ENCODE data around the gene ADGRL3.
"Not testable (repeated sequence)": the region's sequence is repeated elsewhere in the genome, so short reads cannot be mapped to it uniquely, and the experiment has no call there.

ADGRL3 gene

DNA sequence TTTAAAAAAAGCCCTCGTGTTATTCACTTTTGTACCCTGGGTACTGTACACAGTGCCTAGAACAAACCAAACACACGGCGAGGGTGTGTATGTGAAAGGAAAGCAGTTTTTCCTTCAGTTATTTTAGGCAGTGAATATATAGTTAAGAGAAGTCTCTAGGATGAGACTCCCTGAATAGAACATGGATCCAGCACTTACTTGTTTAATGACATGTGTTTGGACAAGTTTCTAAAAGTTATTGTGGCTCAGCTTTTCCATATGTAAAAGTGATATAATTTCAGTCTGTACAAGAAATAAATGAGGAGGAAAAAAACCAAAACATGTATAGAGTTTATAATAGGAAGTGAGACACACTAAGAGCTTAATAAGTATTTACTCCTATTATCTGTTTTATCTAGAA is 273.2 kb downstream of the ADGRL3 start:
- H3K36me3 ChIP-seq (ENCODE audit: control insufficient read depth, insufficient read depth, low read length) = no peaks in the 10 kb centered on the region
- no peak overlapping the region for H3K27ac ChIP-seq (ENCODE audit: low read depth, low read length, severe bottlenecking)
- no peaks in the 10 kb centered on the region for H3K4me1 ChIP-seq (ENCODE audit: control insufficient read depth, insufficient read depth, low read length, poor library complexity, severe bottlenecking)
- H3K9me3 ChIP-seq (ENCODE audit: control insufficient read depth, low read length) = no peaks in the 10 kb centered on the region
- H3K4me3 ChIP-seq (ENCODE audit: extremely low read depth, insufficient read depth, low read length, poor library complexity, severe bottlenecking) = no peak overlapping the region
- WGBS, 2 experiments (ENCODE audit: insufficient coverage in 2 of 2) = 100% methylated on average over 1 of the region's 3 CpGs; no CpG with 5 or more reads in 1 of the 2 experiments

DNA sequence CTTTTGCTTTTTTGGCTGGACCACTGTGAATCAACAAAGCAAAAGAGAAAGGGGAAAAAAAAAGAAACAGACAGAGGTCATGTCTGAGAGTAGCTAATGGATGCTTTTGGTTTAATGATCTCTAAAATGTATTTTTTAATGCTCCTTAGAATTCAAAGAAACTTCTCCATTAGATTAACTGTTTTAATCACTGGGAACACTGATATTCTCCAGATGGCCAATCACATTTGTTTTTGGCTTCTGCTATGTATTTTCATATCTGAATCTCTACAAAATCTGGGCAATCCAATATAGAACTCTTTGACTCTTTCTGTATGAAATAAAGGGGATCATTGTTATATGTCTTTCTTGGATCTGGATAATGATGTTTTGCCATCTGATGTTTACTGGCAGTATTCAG is 278.2 kb downstream of the ADGRL3 start:
- no peaks in the 10 kb centered on the region for H3K4me1 ChIP-seq (ENCODE audit: control insufficient read depth, insufficient read depth, low read length, poor library complexity, severe bottlenecking)
- H3K36me3 ChIP-seq (ENCODE audit: control insufficient read depth, insufficient read depth, low read length) = no peaks in the 10 kb centered on the region
- H3K9me3 ChIP-seq (ENCODE audit: control insufficient read depth, low read length) = no peaks in the 10 kb centered on the region
- H3K27ac ChIP-seq (ENCODE audit: low read depth, low read length, severe bottlenecking) = no peak overlapping the region
- no peak overlapping the region for H3K4me3 ChIP-seq (ENCODE audit: extremely low read depth, insufficient read depth, low read length, poor library complexity, severe bottlenecking)

DNA sequence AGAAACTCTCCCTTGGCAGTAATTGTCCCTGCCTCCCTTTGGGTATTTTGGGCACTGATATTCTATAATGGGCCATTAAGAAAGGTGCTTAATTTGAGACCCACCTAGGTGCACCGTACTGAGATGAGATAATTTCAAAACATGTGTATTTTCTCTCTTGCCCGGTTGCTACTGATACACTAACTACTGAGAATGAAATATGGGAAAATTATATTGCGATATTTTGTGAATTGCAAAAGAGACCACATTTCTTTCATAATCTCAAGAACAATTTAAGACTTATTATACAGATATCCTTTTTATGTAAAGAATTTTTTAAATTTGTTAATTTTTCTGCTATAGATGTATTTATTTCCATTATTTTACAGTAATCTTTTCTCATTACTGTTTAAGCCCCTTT is 284.9 kb downstream of the ADGRL3 start:
- 100% methylated on average over 1 of the region's 3 CpGs; no CpG with 5 or more reads in 1 of the 2 experiments for WGBS, 2 experiments (ENCODE audit: insufficient coverage in 2 of 2)
- Histone ChIP-seq H3K4me3 (ENCODE audit: extremely low read depth, insufficient read depth, low read length, poor library complexity, severe bottlenecking) (no peak overlapping the region), H3K27ac (ENCODE audit: low read depth, low read length, severe bottlenecking) (no peak overlapping the region), H3K9me3 (ENCODE audit: control insufficient read depth, low read length) (no peaks in the 10 kb centered on the region), H3K4me1 (ENCODE audit: control insufficient read depth, insufficient read depth, low read length, poor library complexity, severe bottlenecking) (no peaks in the 10 kb centered on the region), H3K36me3 (ENCODE audit: control insufficient read depth, insufficient read depth, low read length) (no peaks in the 10 kb centered on the region)

DNA sequence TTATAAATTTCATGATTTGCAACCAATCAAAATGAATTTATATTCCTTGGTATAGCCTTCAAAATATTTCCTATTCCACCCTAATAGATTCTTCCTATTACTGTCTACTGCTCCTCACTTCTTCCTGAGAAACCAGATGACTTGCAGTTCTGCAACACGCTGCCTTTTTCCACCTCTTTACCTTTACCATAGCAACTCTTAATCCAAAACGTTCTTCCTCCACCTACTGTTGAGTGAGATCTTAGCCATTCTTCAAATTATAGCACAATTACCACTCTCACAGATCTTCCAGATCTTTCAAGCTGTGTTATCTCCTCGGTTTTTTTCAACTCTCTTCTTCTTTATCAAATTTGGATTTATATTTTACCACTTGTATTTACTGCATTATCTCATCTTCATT is 289.8 kb downstream of the ADGRL3 start:
- H3K36me3 ChIP-seq (ENCODE audit: control insufficient read depth, insufficient read depth, low read length) = no peaks in the 10 kb centered on the region
- no peak overlapping the region for H3K27ac ChIP-seq (ENCODE audit: low read depth, low read length, severe bottlenecking)
- 82 to 89% methylated on average over 2 of the region's 3 CpGs for WGBS, 2 experiments (ENCODE audit: insufficient coverage in 2 of 2)
- no peak overlapping the region for H3K4me3 ChIP-seq (ENCODE audit: extremely low read depth, insufficient read depth, low read length, poor library complexity, severe bottlenecking)
- no peaks in the 10 kb centered on the region for H3K9me3 ChIP-seq (ENCODE audit: control insufficient read depth, low read length)
- H3K4me1 ChIP-seq (ENCODE audit: control insufficient read depth, insufficient read depth, low read length, poor library complexity, severe bottlenecking) = no peaks in the 10 kb centered on the region

DNA sequence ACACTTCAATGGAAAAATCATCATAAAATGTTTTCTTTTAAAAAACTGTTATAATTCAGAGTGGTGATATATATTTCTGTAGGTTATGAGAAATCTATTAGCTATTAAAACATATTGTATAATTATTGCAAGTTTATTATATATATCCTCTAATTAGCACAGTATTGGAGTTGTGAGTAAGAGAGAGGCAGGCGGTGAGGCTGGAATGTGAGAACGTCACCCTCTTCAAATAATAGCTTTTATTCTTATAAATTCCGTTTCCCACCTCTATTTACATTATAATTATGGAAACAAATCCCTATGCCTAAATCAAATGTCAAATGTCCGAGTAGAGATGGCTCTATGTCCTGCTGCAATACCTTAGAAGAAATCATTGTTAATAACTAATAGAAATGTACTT is 292.9 kb downstream of the ADGRL3 start:
- WGBS, 2 experiments (ENCODE audit: insufficient coverage in 2 of 2) = no CpG with 5 or more reads among the region's 4 CpGs
- Histone ChIP-seq H3K27ac (ENCODE audit: low read depth, low read length, severe bottlenecking) (no peak overlapping the region), H3K9me3 (ENCODE audit: control insufficient read depth, low read length) (no peaks in the 10 kb centered on the region), H3K4me3 (ENCODE audit: extremely low read depth, insufficient read depth, low read length, poor library complexity, severe bottlenecking) (no peak overlapping the region), H3K36me3 (ENCODE audit: control insufficient read depth, insufficient read depth, low read length) (no peaks in the 10 kb centered on the region), H3K4me1 (ENCODE audit: control insufficient read depth, insufficient read depth, low read length, poor library complexity, severe bottlenecking) (no peaks in the 10 kb centered on the region)

DNA sequence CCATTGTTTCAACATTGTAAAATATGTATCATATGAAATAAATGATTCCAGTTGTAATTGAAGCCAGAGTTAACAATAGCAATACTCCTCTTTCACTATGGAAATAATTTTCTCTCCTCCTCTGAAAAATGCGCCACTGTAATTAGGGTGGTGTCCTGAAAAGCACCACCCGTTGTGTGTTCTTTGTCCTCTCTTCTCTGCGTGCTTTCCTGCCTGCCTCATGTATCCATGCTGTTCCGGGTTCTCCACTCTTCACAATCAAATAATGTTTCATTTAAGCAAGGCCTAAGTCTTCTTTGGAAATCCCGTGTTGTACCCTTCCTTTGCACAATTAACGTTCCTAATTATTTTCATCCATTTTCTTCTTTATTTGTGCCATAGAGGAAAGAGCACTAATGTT is 293.3 kb downstream of the ADGRL3 start:
- no peak overlapping the region for H3K4me3 ChIP-seq (ENCODE audit: extremely low read depth, insufficient read depth, low read length, poor library complexity, severe bottlenecking)
- H3K27ac ChIP-seq (ENCODE audit: low read depth, low read length, severe bottlenecking) = no peak overlapping the region
- no peaks in the 10 kb centered on the region for H3K9me3 ChIP-seq (ENCODE audit: control insufficient read depth, low read length)
- WGBS, 2 experiments (ENCODE audit: insufficient coverage in 2 of 2) = 33 to 43% methylated on average over 4 of the region's 6 CpGs
- no peaks in the 10 kb centered on the region for H3K4me1 ChIP-seq (ENCODE audit: control insufficient read depth, insufficient read depth, low read length, poor library complexity, severe bottlenecking)
- no peaks in the 10 kb centered on the region for H3K36me3 ChIP-seq (ENCODE audit: control insufficient read depth, insufficient read depth, low read length)

DNA sequence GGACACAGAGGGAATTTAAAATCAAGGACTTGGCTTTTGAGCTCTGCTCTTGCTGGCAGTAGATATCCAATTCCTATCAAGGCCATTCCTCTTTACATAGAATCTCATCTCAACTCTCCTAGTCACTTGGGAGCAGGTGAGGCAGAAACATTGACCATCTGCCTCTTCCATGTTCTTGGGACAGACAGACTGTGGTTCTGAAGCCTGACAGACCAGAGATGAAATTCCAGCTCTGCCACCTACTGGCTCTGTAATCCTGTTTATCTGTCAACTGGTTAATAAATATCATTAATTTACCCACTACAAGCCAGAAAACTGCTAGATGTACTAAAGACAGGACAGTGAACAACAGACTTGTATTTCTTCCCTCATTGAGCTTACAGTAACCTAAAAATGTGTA is 300.8 kb downstream of the ADGRL3 start:
- Histone ChIP-seq H3K27ac (ENCODE audit: low read depth, low read length, severe bottlenecking) (no peak overlapping the region), H3K9me3 (ENCODE audit: control insufficient read depth, low read length) (no peaks in the 10 kb centered on the region), H3K4me3 (ENCODE audit: extremely low read depth, insufficient read depth, low read length, poor library complexity, severe bottlenecking) (no peak overlapping the region), H3K36me3 (ENCODE audit: control insufficient read depth, insufficient read depth, low read length) (no peaks in the 10 kb centered on the region), H3K4me1 (ENCODE audit: control insufficient read depth, insufficient read depth, low read length, poor library complexity, severe bottlenecking) (no peaks in the 10 kb centered on the region)

DNA sequence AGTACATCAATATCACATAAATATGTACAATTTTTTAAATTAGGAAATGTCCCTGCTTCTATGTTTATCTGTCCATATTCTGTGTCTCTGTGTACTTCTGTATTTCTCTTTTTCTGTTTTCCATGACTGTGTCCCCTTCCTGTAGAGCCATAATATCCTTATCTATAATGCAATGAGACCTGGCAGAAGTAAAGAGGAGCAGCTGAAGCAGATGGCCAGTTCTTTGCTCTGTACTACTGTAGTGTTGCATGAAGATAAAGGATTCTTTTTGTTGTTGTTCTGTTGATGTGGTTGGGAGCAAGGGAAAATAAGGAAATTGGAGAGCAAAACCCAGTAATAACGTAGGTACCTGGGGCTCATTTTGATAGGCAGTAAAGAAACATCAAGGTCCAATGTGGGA is 301.7 kb downstream of the ADGRL3 start:
- H3K4me3 ChIP-seq (ENCODE audit: extremely low read depth, insufficient read depth, low read length, poor library complexity, severe bottlenecking) = no peak overlapping the region
- no peak overlapping the region for H3K27ac ChIP-seq (ENCODE audit: low read depth, low read length, severe bottlenecking)
- no peaks in the 10 kb centered on the region for H3K4me1 ChIP-seq (ENCODE audit: control insufficient read depth, insufficient read depth, low read length, poor library complexity, severe bottlenecking)
- WGBS, 2 experiments (ENCODE audit: insufficient coverage in 2 of 2) = 88 to 92% methylated on average over 1 of the region's 1 CpG
- no peaks in the 10 kb centered on the region for H3K9me3 ChIP-seq (ENCODE audit: control insufficient read depth, low read length)
- no peaks in the 10 kb centered on the region for H3K36me3 ChIP-seq (ENCODE audit: control insufficient read depth, insufficient read depth, low read length)

DNA sequence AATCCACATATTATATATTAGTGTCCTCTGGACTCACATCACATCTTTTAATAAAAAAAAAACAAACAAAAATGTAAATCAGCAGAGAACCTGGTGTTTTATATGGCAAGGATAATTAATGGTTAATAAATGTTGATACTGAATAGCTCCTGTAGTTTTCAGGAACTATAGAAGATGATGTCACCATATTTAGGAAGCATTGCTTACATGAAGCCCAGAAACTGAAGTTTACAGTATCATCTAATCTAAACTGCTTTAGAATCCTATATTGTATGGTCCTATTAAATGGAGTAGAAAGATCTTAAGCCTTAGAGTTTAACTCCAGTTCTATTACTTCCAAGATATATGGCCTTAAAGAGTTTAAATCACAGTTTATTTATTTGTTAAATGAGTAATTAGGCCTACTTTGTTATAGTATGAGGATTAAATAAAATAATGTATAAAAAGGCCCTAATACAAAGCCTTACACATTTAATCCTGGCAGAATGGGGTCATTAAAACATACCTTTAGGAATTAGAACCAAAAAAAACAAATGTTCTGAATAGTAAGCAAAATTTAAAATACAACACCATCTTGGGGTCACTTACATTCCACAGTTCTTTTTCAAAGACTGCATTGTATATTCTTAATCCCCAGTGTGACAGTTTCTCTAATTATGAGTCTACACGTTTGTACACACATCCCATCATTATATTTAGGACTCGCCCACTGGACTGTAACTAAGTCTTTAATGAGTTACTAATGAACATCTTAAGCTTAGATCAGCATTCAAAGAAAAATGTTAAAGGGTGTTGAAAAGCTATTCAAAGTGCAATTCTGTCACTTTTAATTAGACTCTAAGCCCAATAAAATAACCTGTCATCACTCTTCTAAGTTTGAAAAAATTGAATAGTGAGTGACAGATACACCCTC is 305.9 kb downstream of the ADGRL3 start:
- Histone ChIP-seq H3K4me3 (ENCODE audit: extremely low read depth, insufficient read depth, low read length, poor library complexity, severe bottlenecking) (no peak overlapping the region), H3K36me3 (ENCODE audit: control insufficient read depth, insufficient read depth, low read length) (no peaks in the 10 kb centered on the region), H3K4me1 (ENCODE audit: control insufficient read depth, insufficient read depth, low read length, poor library complexity, severe bottlenecking) (no peaks in the 10 kb centered on the region), H3K27ac (ENCODE audit: low read depth, low read length, severe bottlenecking) (no peak overlapping the region), H3K9me3 (ENCODE audit: control insufficient read depth, low read length) (no peaks in the 10 kb centered on the region)
- WGBS, 2 experiments (ENCODE audit: insufficient coverage in 2 of 2) = no CpG with 5 or more reads among the region's 2 CpGs

DNA sequence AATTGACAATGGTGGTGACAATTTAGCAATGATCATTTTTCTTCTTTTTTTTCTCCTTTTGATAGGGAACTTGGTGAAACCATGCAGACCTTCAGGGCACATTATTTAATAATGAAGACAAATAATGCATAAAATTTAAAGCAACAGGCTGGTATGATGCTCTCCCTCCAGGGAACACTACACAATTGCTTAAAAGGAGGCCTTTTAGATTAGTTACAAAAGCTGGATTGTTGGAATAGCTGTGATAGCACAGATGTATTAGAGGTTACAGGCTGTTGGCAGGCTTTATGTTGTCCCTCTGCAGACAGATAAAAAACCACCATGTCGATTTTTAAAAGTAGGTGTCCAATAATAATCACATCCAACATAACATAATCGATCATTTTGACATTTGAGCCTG is 307.0 kb downstream of the ADGRL3 start:
- Histone ChIP-seq H3K9me3 (ENCODE audit: control insufficient read depth, low read length) (no peaks in the 10 kb centered on the region), H3K36me3 (ENCODE audit: control insufficient read depth, insufficient read depth, low read length) (no peaks in the 10 kb centered on the region), H3K27ac (ENCODE audit: low read depth, low read length, severe bottlenecking) (no peak overlapping the region), H3K4me1 (ENCODE audit: control insufficient read depth, insufficient read depth, low read length, poor library complexity, severe bottlenecking) (no peaks in the 10 kb centered on the region), H3K4me3 (ENCODE audit: extremely low read depth, insufficient read depth, low read length, poor library complexity, severe bottlenecking) (no peak overlapping the region)
- 83% methylated on average over 1 of the region's 2 CpGs; no CpG with 5 or more reads in 1 of the 2 experiments for WGBS, 2 experiments (ENCODE audit: insufficient coverage in 2 of 2)

DNA sequence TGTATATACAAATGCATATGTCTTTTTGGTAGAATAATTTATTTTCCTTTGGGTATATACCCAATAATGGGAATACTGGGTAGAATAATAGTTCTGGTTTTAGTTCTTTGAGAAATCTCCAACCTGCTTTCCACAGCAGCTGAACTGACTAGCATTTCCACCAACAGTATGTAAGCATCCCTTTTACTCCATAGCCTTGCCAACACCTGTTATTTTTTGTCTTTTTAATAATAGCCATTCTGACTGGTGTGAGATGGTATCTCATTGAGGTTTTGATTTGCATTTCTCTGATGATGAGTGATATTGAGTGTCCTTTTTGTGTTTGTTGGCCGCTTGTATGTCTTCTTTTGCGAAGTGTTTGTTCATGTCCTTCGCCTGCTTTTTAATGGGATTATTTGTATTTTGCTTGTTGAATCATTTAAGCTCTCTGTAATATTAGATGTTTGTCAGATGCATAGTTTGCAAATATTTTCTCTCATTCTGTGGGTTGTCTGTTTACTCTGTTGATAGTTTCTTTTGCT is 309.7 kb downstream of the ADGRL3 start:
- not testable (repeated sequence) for H3K27ac ChIP-seq (ENCODE audit: low read depth, low read length, severe bottlenecking); H3K36me3 ChIP-seq (ENCODE audit: control insufficient read depth, insufficient read depth, low read length); H3K4me3 ChIP-seq (ENCODE audit: extremely low read depth, insufficient read depth, low read length, poor library complexity, severe bottlenecking); H3K9me3 ChIP-seq (ENCODE audit: control insufficient read depth, low read length); H3K4me1 ChIP-seq (ENCODE audit: control insufficient read depth, insufficient read depth, low read length, poor library complexity, severe bottlenecking)
- 57 to 100% methylated on average over 1 to 3 of the region's 3 CpGs for WGBS, 2 experiments (ENCODE audit: insufficient coverage in 2 of 2)
